Right lobe of liver (tissue), 4 donors: ENCODE measurements around the gene ADAMTS14.

Experiments
- POLR2A ChIP-seq: fragments of 450-650 bp; IDR thresholded peaks from one replicate; pipeline ENCODE4 v1.6.1; 2017; ENCODE audit warnings: antibody characterized with exemption, mild to moderate bottlenecking
- TF ChIP-seq, protein P1 (sequence below), 4 donors: fragments of 200-600 bp in 3 of 4; fragments of 450-650 bp in 1 of 4; IDR thresholded peaks; one replicate each; pipeline versions ENCODE4 v1.5.1 to v1.8.0; 2016 to 2022; ENCODE audit warnings: antibody characterized with exemption in 4 of 4, mild to moderate bottlenecking in 2 of 4
- donor health status: DM: no; HTN: no; CAD: no.
- donor health status: DM: no; HTN: no; CAD: no.
- donor health status: DM: no; HTN: yes; CAD: no.

GRCh38 chr10:70672165-70673042, at the start of gene ADAMTS14:
- no peak for TF ChIP-seq POLR2A
- TF ChIP-seq, protein P1, sequence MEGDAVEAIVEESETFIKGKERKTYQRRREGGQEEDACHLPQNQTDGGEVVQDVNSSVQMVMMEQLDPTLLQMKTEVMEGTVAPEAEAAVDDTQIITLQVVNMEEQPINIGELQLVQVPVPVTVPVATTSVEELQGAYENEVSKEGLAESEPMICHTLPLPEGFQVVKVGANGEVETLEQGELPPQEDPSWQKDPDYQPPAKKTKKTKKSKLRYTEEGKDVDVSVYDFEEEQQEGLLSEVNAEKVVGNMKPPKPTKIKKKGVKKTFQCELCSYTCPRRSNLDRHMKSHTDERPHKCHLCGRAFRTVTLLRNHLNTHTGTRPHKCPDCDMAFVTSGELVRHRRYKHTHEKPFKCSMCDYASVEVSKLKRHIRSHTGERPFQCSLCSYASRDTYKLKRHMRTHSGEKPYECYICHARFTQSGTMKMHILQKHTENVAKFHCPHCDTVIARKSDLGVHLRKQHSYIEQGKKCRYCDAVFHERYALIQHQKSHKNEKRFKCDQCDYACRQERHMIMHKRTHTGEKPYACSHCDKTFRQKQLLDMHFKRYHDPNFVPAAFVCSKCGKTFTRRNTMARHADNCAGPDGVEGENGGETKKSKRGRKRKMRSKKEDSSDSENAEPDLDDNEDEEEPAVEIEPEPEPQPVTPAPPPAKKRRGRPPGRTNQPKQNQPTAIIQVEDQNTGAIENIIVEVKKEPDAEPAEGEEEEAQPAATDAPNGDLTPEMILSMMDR (IDR thresholded peaks at IDR 0.05), result no peak
